B cell (primary cell): Measurements from ENCODE around the gene MELK. TPM values are rescaled to one million over a fixed set of nuclear protein-coding genes. Genes with fewer than 3 reads are reported as not detected.

Experiments
- ATAC-seq: fragments of 200-7000 bp; cut with Tn5 transposase; one replicate; pipeline ENCODE4 v1.10.0; 2021; ENCODE audit warnings: low read depth, mild to moderate bottlenecking, moderate number of reproducible peaks, moderate library complexity
- CTCF ChIA-PET: fragments of 350-600 bp; sonication (Branson Sonifier 250); formaldehyde crosslinking; loops from one replicate; lab custom pipeline; 2021; ENCODE audit warnings: antibody characterized with exemption, inconsistent platforms; lab: Charles Lee
- POLR2A ChIA-PET: fragments of 350-600 bp; sonication (Branson Sonifier 250); formaldehyde crosslinking; loops from one replicate; lab custom pipeline; 2021; ENCODE audit warnings: antibody characterized with exemption; lab: Charles Lee
- DNase-seq: peaks from one replicate; pipeline ENCODE4 v3.0.0; 2013
- H2AFZ ChIP-seq: 2 replicates; pipeline ENCODE4 v1.6.1; 2012; ENCODE audit warnings: mild to moderate bottlenecking, low read depth, low read length; ENCODE audit not compliant: insufficient read depth, poor library complexity, severe bottlenecking
- H3K27ac ChIP-seq, 2 donors: 1 replicate in 1 of 2; 2 replicates in 1 of 2; pipeline ENCODE4 v1.5.1; 2012 to 2013; ENCODE audit warnings: low read length in 2 of 2, mild to moderate bottlenecking in 2 of 2, moderate library complexity in 1 of 2
- H3K27me3 ChIP-seq, 4 experiments: fragments of 200-600 bp in 1 of 4; sonication (generic) in 1 of 4; replicated peaks in 1 of 4; 1 replicate in 2 of 4; 2 replicates in 2 of 4; pipeline versions ENCODE4 v1.6.1 to v1.7.0; 2013 to 2016; ENCODE audit warnings: low read length in 3 of 4, mild to moderate bottlenecking in 2 of 4, mixed read lengths in 1 of 4, moderate library complexity in 1 of 4; ENCODE audit not compliant: insufficient read depth in 4 of 4, control insufficient read depth in 3 of 4; ENCODE audit errors: control extremely low read depth in 1 of 4
- H3K36me3 ChIP-seq, 2 experiments: replicated peaks in 1 of 2; 1 replicate in 1 of 2; 2 replicates in 1 of 2; pipeline versions ENCODE4 v1.6.1 to v1.7.1; 2013; ENCODE audit warnings: low read length in 1 of 2; ENCODE audit not compliant: insufficient read depth in 2 of 2, control insufficient read depth in 1 of 2; ENCODE audit errors: control extremely low read depth in 1 of 2, extremely low read depth in 1 of 2
- H3K4me1 ChIP-seq, 2 donors: fragments of 200-600 bp in 1 of 2; sonication (generic) in 1 of 2; 1 replicate in 1 of 2; 2 replicates in 1 of 2; pipeline versions ENCODE4 v1.5.1 to v1.6.1; 2013 to 2017; ENCODE audit warnings: low read length in 2 of 2; ENCODE audit not compliant: control insufficient read depth in 2 of 2, insufficient read depth in 2 of 2
- H3K4me2 ChIP-seq: replicated peaks from 2 replicates; pipeline ENCODE3; 2012; ENCODE audit warnings: mild to moderate bottlenecking, low read depth, low read length; ENCODE audit not compliant: poor library complexity, severe bottlenecking
- H3K4me3 ChIP-seq, 5 experiments: fragments of 200-600 bp in 1 of 5; sonication (generic) in 1 of 5; 1 replicate in 3 of 5; 2 replicates in 2 of 5; pipeline versions ENCODE4 v1.5.1 to v1.7.0; 2011 to 2016; ENCODE audit warnings: low read length in 4 of 5, mild to moderate bottlenecking in 4 of 5, low read depth in 2 of 5, control low read depth in 1 of 5, moderate library complexity in 1 of 5; ENCODE audit not compliant: insufficient read depth in 1 of 5; ENCODE audit errors: control extremely low read depth in 1 of 5, extremely low read depth in 1 of 5
- H3K79me2 ChIP-seq: fragments of 200-600 bp; sonication (generic); one replicate; pipeline ENCODE4 v1.6.0; 2016; ENCODE audit warnings: low read length; ENCODE audit not compliant: control insufficient read depth, insufficient read depth
- H3K9ac ChIP-seq: fragments of 200-600 bp; sonication (generic); 2 replicates; pipeline ENCODE4 v1.6.1; 2017; ENCODE audit warnings: mild to moderate bottlenecking, low read length, moderate library complexity
- H3K9me3 ChIP-seq, 3 donors: one replicate each; pipeline versions ENCODE4 v1.6.1 to v1.7.1; 2013; ENCODE audit warnings: low read length in 2 of 3; ENCODE audit not compliant: control insufficient read depth in 2 of 3, insufficient read depth in 1 of 3; ENCODE audit errors: control extremely low read depth in 1 of 3
- H4K20me1 ChIP-seq: 2 replicates; pipeline ENCODE4 v1.6.0; 2012; ENCODE audit warnings: mild to moderate bottlenecking, low read length; ENCODE audit not compliant: insufficient read depth, control insufficient read depth, poor library complexity, severe bottlenecking
- H3K27ac Mint-ChIP-seq: one replicate; pipeline ENCODE4 v1.8.0; 2021; ENCODE audit warnings: mixed read lengths
- H3K27me3 Mint-ChIP-seq: one replicate; pipeline ENCODE4 v1.8.0; 2021; ENCODE audit warnings: mixed read lengths
- H3K4me1 Mint-ChIP-seq: one replicate; pipeline ENCODE4 v1.8.0; 2021; ENCODE audit warnings: mixed read lengths
- H3K4me3 Mint-ChIP-seq: one replicate; pipeline ENCODE4 v1.8.0; 2021; ENCODE audit warnings: mixed read lengths
- H3K9me3 Mint-ChIP-seq: one replicate; pipeline ENCODE4 v1.8.0; 2022; ENCODE audit warnings: mixed read lengths; ENCODE audit not compliant: insufficient read depth
- CTCF ChIP-seq: fragments of 200-600 bp; IDR thresholded peaks from one replicate; pipeline ENCODE4 v1.8.0; 2022; ENCODE audit warnings: antibody characterized with exemption, mild to moderate bottlenecking
- EZH2 ChIP-seq: IDR thresholded peaks from 2 replicates; pipeline ENCODE4 v1.6.1; 2012; ENCODE audit warnings: borderline replicate concordance, low read depth, mild to moderate bottlenecking, moderate library complexity, low read length; ENCODE audit not compliant: insufficient read depth, poor library complexity, severe bottlenecking
- whole genome bisulfite sequencing: methylation state at CpG from one replicate; pipeline ENCODE4 v1.1.5; 2013; ENCODE audit warnings: missing lambda C conversion rate; ENCODE audit not compliant: insufficient coverage; 5-methylcytosine and 5-hydroxymethylcytosine counted together
- intact Hi-C: fragments of 100-400 bp; cut with micrococcal nuclease; formaldehyde crosslinking; loops from one replicate; pipeline ENCODE4 v1.10.0; 2022
- polyA plus RNA-seq: library from polyadenylated mRNA; depleted of rRNA; stranded (reverse); fragments of >200 nt; gene quantifications from 2 replicates; pipeline ENCODE4 v1.2.3, GENCODE V29; 2012
- total RNA-seq, 2 donors: library from RNA; stranded (reverse); fragments of 120-200 nt in 1 of 2; gene quantifications; 1 replicate in 1 of 2; 2 replicates in 1 of 2; pipeline versions ENCODE4 v1.2.3 to v1.2.4, GENCODE V29; 2013 to 2022

Gene MELK
- total and polyA plus RNA-seq, 2 donors (not counting 1 experiment from before 2014, with no cell fraction given) = 0.17 to 0.18 TPM

GRCh38 chr9:36547598-36547997 lies 25.1 kb upstream of the MELK start:
- H3K27ac ChIP-seq = no peak overlapping the region
- H3K27me3 Mint-ChIP-seq = peaks cover 14% of the 10 kb centered on the region
- H3K4me3 Mint-ChIP-seq = no peak overlapping the region
- no peak for TF ChIP-seq EZH2
- no peak overlapping the region for H2AFZ ChIP-seq
- no peak overlapping the region for H3K27ac Mint-ChIP-seq
- no peak for DNase-seq
- H3K79me2 ChIP-seq = no peaks in the 10 kb centered on the region
- ChIA-PET POLR2A (no interaction called here), CTCF (interaction anchor here (19.0 kb wide), 1 partner anchor 143 kb away, joined by 456 read pairs; the partner anchor contains the start of gene RNF38)
- H4K20me1 ChIP-seq = no peaks in the 10 kb centered on the region
- intact Hi-C loops = no loop called here
- H3K36me3 ChIP-seq = no peaks in the 10 kb centered on the region
- no peak overlapping the region for H3K4me3 ChIP-seq
- WGBS = no CpG with 5 or more reads among the region's 3 CpGs
- H3K9me3 Mint-ChIP-seq = no peaks in the 10 kb centered on the region
- no peak overlapping the region for H3K9ac ChIP-seq
- no peak overlapping the region for H3K4me2 ChIP-seq
- H3K4me1 Mint-ChIP-seq = no peaks in the 10 kb centered on the region
- no peak for ATAC-seq
- H3K4me1 ChIP-seq = no peaks in the 10 kb centered on the region
- no peaks in the 10 kb centered on the region for H3K27me3 ChIP-seq
- H3K9me3 ChIP-seq = no peaks in the 10 kb centered on the region

- DNase-seq = no peak
- no peak overlapping the region for H2AFZ ChIP-seq
- no peak overlapping the region for H3K9ac ChIP-seq
- Mint-ChIP-seq H3K4me1 (no peaks in the 10 kb centered on the region), H3K9me3 (no peaks in the 10 kb centered on the region), H3K4me3 (no peak overlapping the region), H3K27me3 (peaks cover 14% of the 10 kb centered on the region), H3K27ac (no peak overlapping the region)
- no peaks in the 10 kb centered on the region for H3K4me1 ChIP-seq
- no peaks in the 10 kb centered on the region for H3K9me3 ChIP-seq
- no peaks in the 10 kb centered on the region for H3K79me2 ChIP-seq
- no peak overlapping the region for H3K4me3 ChIP-seq
- H3K27me3 ChIP-seq = no peaks in the 10 kb centered on the region
- no peak overlapping the region for H3K4me2 ChIP-seq
- POLR2A ChIA-PET = no interaction called here
- H3K36me3 ChIP-seq = no peaks in the 10 kb centered on the region
- no peak overlapping the region for H3K27ac ChIP-seq
- no peak for ATAC-seq
- 78% methylated on average over 1 of the region's 1 CpG for WGBS
- H4K20me1 ChIP-seq = no peaks in the 10 kb centered on the region
- CTCF ChIA-PET = interaction anchor here (0.7 to 19.0 kb wide), 2 partner anchors 98 to 144 kb away, joined by 3 to 456 read pairs; partner anchors contain the start of gene RNF38
- no peak for TF ChIP-seq CTCF
- no peak for TF ChIP-seq EZH2
- intact Hi-C loops = no loop called here
Observed at GRCh38 chr9:36548454-36548853, 24.2 kb upstream of the MELK start.
